PC-9 (cell line): ENCODE measurements around the gene DPYSL4. TPM values are rescaled to one million over a fixed set of nuclear protein-coding genes. Genes with fewer than 3 reads are reported as not detected.

Experiments
- BruUV-seq: library from RNA; stranded (reverse); fragments of 400-500 nt; replicated peaks from 2 replicates; lab custom pipeline; 2021; lab: Mats Ljungman, UMichigan
- CTCF ChIA-PET: fragments of 300-600 bp; sonication (Branson Sonifier 250); formaldehyde crosslinking; loops from one replicate; lab custom pipeline; 2022; ENCODE audit warnings: antibody characterized with exemption; lab: Charles Lee
- POLR2A ChIA-PET: fragments of 300-600 bp; sonication (Branson Sonifier 250); formaldehyde crosslinking; loops from one replicate; lab custom pipeline; 2022; ENCODE audit warnings: antibody characterized with exemption; ENCODE audit not compliant: unreplicated experiment; lab: Charles Lee
- DNase-seq, 2 experiments: peaks; one replicate each; pipeline versions ENCODE4 v3.0.0 to v3.0.0-alpha.2; 2015 to 2022; ENCODE audit warnings: mixed read lengths in 1 of 2
- H2AFZ ChIP-seq: fragments of 200-600 bp; sonication (generic); 2 replicates; pipeline ENCODE4 v1.8.1; 2017; ENCODE audit warnings: antibody characterized with exemption
- H3F3A ChIP-seq: fragments of 200-600 bp; sonication (generic); 2 replicates; pipeline ENCODE4 v1.8.1; 2017; ENCODE audit warnings: antibody characterized with exemption, mild to moderate bottlenecking, low read depth; ENCODE audit not compliant: insufficient read depth
- H3K27ac ChIP-seq: fragments of 200-600 bp; sonication (generic); 2 replicates; pipeline ENCODE4 v1.6.1; 2016; ENCODE audit warnings: mixed run types
- H3K27me3 ChIP-seq: fragments of 200-600 bp; sonication (generic); 2 replicates; pipeline ENCODE4 v1.6.1; 2016; ENCODE audit warnings: low read depth, mixed run types; ENCODE audit not compliant: insufficient read depth
- H3K36me3 ChIP-seq: fragments of 200-600 bp; sonication (generic); 2 replicates; pipeline ENCODE4 v1.6.1; 2016; ENCODE audit warnings: low read depth, mixed run types
- H3K4me1 ChIP-seq: fragments of 200-600 bp; sonication (generic); replicated peaks from 2 replicates; pipeline ENCODE4 v1.6.1; 2016; ENCODE audit warnings: mixed run types; ENCODE audit not compliant: insufficient read depth
- H3K4me2 ChIP-seq: fragments of 200-600 bp; sonication (generic); 2 replicates; pipeline ENCODE4 v1.6.1; 2017; ENCODE audit warnings: mixed run types
- H3K4me3 ChIP-seq: fragments of 200-600 bp; sonication (generic); 2 replicates; pipeline ENCODE4 v1.6.1; 2016; ENCODE audit warnings: mixed run types
- H3K79me2 ChIP-seq: fragments of 200-600 bp; sonication (generic); 2 replicates; pipeline ENCODE4 v1.6.1; 2017; ENCODE audit warnings: low read depth, mixed run types
- H3K9me2 ChIP-seq: fragments of 200-600 bp; sonication (generic); 2 replicates; pipeline ENCODE4 v1.8.1; 2017; ENCODE audit warnings: mild to moderate bottlenecking; ENCODE audit not compliant: insufficient read depth
- H3K9me3 ChIP-seq: fragments of 200-600 bp; sonication (generic); 2 replicates; pipeline ENCODE4 v1.8.1; 2016; ENCODE audit warnings: low read depth; ENCODE audit not compliant: insufficient read depth
- H4K20me1 ChIP-seq: fragments of 200-600 bp; sonication (generic); 2 replicates; pipeline ENCODE4 v1.8.1; 2017; ENCODE audit not compliant: insufficient read depth
- CTCF ChIP-seq: fragments of 200-600 bp; sonication (generic); conservative IDR thresholded peaks from 2 replicates; pipeline ENCODE4 v1.6.1; 2017; ENCODE audit warnings: mixed run types, antibody characterized with exemption, mild to moderate bottlenecking, moderate library complexity
- EZH2 ChIP-seq: fragments of 200-600 bp; sonication (generic); IDR thresholded peaks from 2 replicates; pipeline ENCODE4 v1.8.0; 2017; ENCODE audit warnings: antibody characterized with exemption, low read depth
- intact Hi-C: fragments of 100-400 bp; cut with micrococcal nuclease; formaldehyde crosslinking; loops from one replicate; pipeline ENCODE4 v1.10.0; 2022; ENCODE audit not compliant: unreplicated experiment
- total RNA-seq: library from RNA; stranded (reverse); gene quantifications from 2 replicates; pipeline ENCODE4 v1.2.3, GENCODE V29; 2021

The DPYSL4 gene
- total RNA-seq, 1 experiment from 2014 or later, result 4.8 TPM

GRCh38 chr10:132183046-132183445 lies 3.7 kb upstream of the DPYSL4 start:
- Histone ChIP-seq H3K9me2 (no peaks in the 10 kb centered on the region), H3K79me2 (no peaks in the 10 kb centered on the region), H3K27me3 (no peaks in the 10 kb centered on the region), H2AFZ (no peak overlapping the region), H3K36me3 (no peaks in the 10 kb centered on the region), H3K4me2 (no peak overlapping the region), H3F3A (no peaks in the 10 kb centered on the region), H3K27ac (no peak overlapping the region), H3K9me3 (no peaks in the 10 kb centered on the region), H4K20me1 (no peaks in the 10 kb centered on the region), H3K4me1 (no peaks in the 10 kb centered on the region), H3K4me3 (no peak overlapping the region)
- POLR2A ChIA-PET, result no interaction called here
- TF ChIP-seq EZH2 (no peak), CTCF (no peak)
- no TSS peak for BruUV-seq
- intact Hi-C loops, result no loop called here
- CTCF ChIA-PET, result no interaction called here
- DNase-seq, result no peak

GRCh38 chr10:132184816-132185593 lies 1.7 kb upstream of the DPYSL4 start:
- POLR2A ChIA-PET, result no interaction called here
- H3K4me3 ChIP-seq, result no peak overlapping the region
- no peak for TF ChIP-seq EZH2
- TF ChIP-seq CTCF, result no peak
- no peak overlapping the region for H3K27ac ChIP-seq
- no peaks in the 10 kb centered on the region for H3K9me3 ChIP-seq
- no peaks in the 10 kb centered on the region for H4K20me1 ChIP-seq
- intact Hi-C loops, result no loop called here
- DNase-seq, result no peak
- CTCF ChIA-PET, result no interaction called here
- H2AFZ ChIP-seq, result no peak overlapping the region
- H3K4me1 ChIP-seq, result no peaks in the 10 kb centered on the region
- BruUV-seq, result no TSS peak
- no peaks in the 10 kb centered on the region for H3K9me2 ChIP-seq
- H3K36me3 ChIP-seq, result no peaks in the 10 kb centered on the region
- H3F3A ChIP-seq, result no peaks in the 10 kb centered on the region
- H3K27me3 ChIP-seq, result no peaks in the 10 kb centered on the region
- no peaks in the 10 kb centered on the region for H3K79me2 ChIP-seq
- H3K4me2 ChIP-seq, result no peak overlapping the region

- no TSS peak for BruUV-seq
- no peak overlapping the region for H3K27ac ChIP-seq
- no peaks in the 10 kb centered on the region for H4K20me1 ChIP-seq
- POLR2A ChIA-PET, result no interaction called here
- CTCF ChIA-PET, result no interaction called here
- H2AFZ ChIP-seq, result no peak overlapping the region
- H3K4me3 ChIP-seq, result no peak overlapping the region
- H3F3A ChIP-seq, result no peaks in the 10 kb centered on the region
- intact Hi-C loops, result no loop called here
- no peaks in the 10 kb centered on the region for H3K79me2 ChIP-seq
- TF ChIP-seq CTCF (no peak), EZH2 (no peak)
- no peaks in the 10 kb centered on the region for H3K9me3 ChIP-seq
- no peaks in the 10 kb centered on the region for H3K27me3 ChIP-seq
- no peak overlapping the region for H3K4me2 ChIP-seq
- H3K4me1 ChIP-seq, result no peaks in the 10 kb centered on the region
- no peaks in the 10 kb centered on the region for H3K36me3 ChIP-seq
- no peak for DNase-seq
- no peaks in the 10 kb centered on the region for H3K9me2 ChIP-seq
Observed at GRCh38 chr10:132185601-132186487, 904 bp upstream of the DPYSL4 start.
